CD4-positive, alpha-beta T cell treated with Interleukin-12 subunit alpha and Interleukin-12 subunit beta, for 1 hour (primary cell): Measurements from ENCODE around the gene SNRPN.
"Not testable (repeated sequence)": the region's sequence is repeated elsewhere in the genome, so short reads cannot be mapped to it uniquely, and the experiment has no call there.

Experiments used
- DNase-seq: peaks from one replicate; pipeline ENCODE4 v3.0.0-alpha.2; 2020

The SNRPN gene

DNA sequence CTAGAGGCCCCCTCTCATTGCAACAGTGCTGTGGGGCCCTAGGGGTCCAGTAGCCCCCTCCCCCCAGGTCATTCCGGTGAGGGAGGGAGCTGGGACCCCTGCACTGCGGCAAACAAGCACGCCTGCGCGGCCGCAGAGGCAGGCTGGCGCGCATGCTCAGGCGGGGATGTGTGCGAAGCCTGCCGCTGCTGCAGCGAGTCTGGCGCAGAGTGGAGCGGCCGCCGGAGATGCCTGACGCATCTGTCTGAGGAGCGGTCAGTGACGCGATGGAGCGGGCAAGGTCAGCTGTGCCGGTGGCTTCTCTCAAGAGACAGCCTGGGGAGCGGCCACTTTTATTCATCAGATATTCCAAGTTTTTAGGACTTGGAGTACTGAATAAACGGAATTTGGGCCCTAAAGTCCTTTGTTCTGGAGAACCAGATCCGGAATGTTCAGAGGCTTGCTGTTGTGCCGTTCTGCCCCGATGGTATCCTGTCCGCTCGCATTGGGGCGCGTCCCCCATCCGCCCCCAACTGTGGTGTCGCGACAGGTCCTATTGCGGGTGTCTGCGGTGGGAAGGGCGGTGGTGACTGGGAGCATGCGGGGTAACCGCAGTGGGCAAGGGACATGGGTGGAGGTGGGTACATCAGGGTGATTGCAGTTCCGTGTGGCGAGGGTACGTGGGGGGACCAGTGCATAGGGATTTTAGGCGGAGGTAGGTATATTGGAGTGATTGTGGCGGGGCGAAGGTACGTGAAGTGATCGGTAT lies at the start of gene SNRPN, which contains the start of gene SNURF:
TSS of gene SNRPN (plus strand) at position 205 of the 748 bp plus-strand sequence. CDS start 19,467 bp downstream, outside the sequence.
TSS of gene SNURF (plus strand) at position 205 of the 748 bp plus-strand sequence. CDS start at position 267, 62 bp downstream.
- DNase-seq: peak; percentile 66

DNA sequence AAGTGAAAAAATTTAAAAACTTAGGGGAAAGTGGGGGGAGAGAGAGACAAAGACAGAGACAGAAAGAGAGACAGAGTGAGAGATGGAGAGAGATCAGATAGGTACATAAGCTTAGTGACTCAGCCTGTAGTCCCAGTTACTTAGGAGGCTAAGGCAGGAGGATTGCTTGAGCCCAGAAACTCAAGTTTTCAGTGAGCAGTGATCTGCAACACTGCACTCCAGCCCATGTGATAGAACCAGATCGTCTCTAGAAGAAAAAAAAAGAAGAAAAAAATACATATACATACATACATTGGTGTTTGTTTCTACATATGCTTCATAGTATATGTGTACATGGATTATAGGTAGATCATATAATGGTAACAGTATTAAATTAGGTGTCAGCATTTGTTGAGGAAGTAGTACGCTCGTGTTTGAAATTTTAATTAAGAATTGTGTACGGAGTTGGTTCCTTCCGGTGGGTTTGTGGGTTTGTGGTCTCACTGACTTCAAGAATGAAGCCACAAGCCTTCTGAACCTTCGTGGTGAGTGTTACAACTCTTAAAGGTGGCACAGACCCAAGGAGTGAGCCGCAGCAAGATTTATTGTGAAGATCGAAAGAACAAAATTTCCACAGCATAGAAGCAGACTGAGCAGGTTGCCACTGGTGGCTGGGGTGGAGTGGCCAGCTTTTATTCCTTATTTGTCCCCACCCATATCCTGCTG lies 38.3 kb upstream of the SNRPN start:
- DNase-seq: peak; percentile 1

DNA sequence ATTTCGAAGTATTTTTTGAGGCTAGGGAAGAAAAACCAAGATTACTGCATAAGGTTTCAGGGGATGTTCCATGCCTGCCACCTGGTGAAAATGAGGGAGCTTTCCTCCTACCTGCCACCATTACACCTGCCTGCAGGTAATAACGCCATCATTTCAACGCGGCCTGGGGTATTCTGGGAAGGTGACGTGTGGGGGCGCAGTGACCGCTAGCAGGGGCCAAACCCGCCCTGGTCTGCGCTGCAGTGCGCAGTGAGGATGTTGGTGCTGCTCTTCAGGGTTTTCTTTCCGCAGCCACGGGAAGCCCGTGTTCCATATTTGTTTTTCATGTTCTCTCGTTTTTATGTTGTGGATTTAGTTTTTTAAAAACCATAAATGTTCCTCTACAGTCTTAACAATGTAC lies 37.4 kb upstream of the SNRPN start:
- no peak for DNase-seq

DNA sequence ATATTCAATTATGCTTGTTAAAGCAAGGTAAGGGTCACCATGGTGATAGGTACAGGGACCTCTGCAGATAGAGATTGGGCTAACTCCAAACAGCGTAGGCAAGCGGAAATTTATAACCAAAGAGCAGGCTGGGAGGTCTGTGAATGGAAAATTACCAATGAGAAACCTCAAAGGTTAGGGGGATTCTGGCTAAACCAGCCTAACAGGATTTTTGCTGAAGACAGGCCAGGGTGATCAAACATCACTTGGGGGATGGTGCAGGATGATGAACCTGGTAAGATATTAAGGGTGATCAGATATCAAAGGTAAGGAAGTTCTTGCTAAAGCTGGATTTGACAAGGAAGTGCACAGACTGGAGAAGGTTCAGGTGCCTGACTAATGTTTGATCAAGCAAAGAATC lies 35.3 kb upstream of the SNRPN start:
- no peak for DNase-seq

DNA sequence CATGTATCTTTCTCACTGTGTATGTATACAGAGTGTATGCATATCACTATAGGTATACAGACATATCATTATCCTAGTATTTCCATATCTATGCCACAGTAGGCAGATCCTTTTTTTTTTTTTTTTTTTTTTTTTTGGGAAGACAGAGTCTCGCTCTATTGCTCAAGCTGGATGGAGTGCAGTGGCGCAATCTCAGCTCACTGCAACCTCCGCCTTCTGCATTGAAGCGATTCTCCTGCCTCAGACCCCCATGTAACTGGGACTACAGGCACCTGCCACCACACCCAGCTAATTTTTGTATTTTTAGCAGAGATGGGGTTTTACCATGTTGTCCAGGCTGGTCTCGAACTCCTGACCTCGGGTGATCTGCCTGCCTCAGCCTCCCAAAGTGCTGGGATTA lies 32.0 kb upstream of the SNRPN start:
- not testable (repeated sequence) for DNase-seq

DNA sequence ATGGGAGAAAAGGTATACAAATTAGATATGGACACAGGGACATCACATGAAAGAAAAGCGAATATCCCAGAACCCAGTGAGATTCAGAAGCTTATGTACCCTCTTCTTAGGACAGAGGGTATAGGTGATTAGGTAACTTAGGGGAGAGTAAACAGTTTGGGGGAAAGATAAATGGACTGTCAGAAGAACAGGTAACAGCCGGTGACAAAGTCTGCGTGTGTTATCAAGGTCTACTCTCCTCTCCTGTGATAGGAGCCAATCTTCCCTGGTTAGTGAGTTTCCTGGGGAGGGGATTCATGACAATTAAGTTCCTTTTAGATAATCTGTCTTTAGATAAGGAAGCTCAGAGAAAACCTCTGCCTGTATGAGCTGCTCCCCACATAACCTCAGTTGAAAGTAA lies 30.6 kb upstream of the SNRPN start:
- no peak for DNase-seq

DNA sequence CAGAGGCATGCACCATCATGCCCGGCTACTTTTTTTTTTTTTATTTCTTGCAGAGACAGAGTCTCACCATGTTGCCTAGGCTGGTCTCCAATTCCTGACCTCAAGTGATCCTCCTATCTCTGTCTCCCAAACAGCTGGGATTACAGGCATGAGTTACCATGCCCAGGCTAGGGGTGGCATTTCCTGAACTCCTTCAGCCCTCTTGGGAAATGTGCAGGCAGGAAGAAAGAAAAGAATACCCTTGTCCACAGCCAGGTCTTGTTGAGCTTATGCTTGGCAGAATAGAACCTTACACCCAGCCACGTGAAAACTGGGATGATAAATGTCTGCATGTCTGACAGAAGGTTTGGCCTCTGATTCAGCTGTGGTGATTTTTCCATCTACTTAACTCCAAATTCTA lies 30.2 kb upstream of the SNRPN start:
- no peak for DNase-seq

DNA sequence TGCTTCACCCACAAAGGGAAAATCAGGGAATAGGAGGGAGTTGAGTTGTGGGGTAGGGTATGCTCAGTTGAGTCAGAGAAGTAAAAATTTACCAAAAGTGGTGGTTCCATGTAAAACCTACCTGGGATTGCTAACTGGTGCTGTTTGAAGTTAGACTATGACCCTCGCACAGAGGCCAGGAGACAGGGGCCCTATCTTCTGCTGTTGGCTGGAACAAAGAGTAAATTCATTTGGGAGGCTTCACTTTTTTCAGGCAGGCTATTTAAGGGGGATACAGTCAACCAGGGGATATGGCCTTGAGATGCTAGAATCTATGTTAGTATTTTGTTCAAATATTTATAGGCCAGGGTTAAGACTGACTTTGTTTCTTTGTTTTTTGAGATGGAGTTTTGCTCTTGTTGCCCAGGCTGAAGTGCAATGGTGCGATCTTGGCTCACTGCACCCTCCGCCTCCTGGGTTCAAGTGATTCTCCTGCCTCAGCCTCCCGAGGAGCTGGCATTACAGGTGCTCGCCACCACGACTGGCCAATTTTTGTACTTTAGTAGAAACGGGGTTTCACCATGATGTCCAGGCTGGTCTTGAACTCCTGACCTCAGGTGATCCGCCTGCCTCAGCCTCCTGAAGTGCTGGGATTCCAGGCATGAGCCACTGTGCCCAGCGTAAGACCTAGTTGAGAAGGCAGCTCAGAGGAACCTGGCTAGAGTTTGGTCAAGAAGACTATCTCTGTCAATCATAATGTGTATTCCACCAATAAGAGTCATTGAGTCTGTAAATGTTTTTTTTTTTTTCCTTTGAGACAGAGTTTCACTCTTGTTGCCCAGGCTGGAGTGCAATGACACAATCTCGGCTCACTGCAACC lies 22.7 kb upstream of the SNRPN start:
- DNase-seq: not testable (repeated sequence)

DNA sequence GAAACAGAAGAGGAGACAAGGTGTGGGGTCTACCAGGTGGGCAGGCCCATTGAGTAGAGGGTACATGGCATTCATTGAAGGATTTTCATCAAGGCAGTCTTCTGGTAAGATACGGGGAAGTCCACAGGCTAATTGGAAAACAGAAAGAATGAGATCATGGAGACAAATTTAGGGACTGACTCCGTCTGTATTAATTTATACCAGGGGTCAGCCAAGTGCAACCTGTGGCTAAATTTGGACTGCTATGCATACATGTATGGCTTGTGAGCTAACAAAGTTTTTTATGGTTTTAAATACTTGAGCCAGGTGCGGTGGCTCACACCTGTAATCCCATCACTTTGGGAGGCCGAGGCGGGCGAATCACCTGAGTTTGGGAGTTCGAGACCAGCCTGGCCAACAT lies 21.1 kb upstream of the SNRPN start:
- no peak for DNase-seq

DNA sequence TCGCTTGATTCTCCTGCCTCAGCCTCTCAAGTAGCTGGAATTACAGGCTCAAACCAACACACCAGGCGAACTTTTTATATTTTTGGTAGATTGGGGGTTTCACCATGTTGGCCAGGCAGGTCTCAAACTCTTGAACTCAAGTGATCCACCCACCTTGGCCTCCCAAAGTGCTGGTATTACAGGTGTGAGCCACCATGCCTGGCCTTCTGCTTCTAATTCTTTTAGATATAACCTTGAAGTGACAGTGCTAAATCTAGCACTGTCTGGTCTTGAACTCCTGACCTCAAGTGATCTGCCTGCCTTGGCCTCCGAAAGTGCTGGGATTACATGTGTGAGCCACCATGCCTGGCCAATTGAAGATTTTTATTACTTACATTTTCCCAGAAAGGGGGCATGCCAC lies 16.6 kb upstream of the SNRPN start:
- not testable (repeated sequence) for DNase-seq

DNA sequence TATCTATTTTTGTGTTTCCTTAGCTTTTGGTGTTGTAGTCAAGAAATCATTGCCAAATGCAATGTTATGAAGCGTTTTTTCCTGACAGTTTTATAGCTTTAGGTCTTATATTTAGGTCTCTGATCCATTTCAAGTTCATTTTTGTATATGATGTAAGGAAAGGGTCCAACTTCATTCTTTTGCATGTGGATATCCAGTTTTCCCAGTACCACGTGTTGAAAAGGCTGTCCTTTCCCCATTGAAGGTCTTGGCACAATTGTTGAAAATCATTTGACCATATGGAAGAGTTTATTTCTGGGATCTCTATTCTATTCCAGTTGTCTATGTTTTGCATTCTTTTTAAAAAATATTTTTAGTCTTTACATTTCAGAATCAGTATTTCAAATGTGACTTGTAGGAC lies 14.6 kb upstream of the SNRPN start:
- DNase-seq: no peak

DNA sequence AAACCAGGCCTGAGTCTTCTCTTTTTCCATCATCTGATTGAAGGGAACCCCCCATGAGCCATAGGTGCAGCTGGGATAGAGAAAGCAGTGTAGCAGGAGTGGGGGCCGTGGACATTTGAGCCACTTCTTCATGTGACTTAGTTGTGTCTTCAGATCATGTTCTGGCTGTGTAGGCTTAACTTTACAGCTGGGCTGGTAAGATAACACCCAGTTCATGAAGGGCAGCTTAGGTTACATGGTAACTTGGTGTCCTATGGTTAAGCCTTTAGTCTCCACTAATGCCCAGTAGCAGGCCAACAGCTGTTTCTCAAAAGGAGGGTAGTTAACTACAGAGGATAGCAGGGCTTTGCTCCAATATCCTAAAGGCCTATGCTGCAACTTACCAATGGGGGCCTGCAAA lies 11.4 kb upstream of the SNRPN start:
- no peak for DNase-seq

DNA sequence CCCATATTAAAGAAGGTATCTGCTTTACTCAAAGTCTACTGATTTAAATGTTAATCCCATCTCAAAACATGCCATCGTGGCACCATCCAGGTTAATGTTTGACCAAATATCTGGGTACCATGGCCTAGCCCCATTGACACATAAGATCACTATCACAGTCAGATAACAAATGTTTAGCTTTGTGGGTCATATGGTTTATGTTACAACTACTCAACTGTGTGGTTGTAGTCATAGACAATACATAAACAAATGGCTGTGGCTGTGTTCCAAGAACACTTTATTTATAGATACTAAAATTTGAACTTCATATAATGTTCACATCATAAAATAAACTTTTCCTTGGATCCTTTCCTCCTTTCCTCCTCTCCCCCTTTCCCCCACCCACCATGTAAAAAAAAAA lies 9.8 kb upstream of the SNRPN start:
- DNase-seq: no peak

DNA sequence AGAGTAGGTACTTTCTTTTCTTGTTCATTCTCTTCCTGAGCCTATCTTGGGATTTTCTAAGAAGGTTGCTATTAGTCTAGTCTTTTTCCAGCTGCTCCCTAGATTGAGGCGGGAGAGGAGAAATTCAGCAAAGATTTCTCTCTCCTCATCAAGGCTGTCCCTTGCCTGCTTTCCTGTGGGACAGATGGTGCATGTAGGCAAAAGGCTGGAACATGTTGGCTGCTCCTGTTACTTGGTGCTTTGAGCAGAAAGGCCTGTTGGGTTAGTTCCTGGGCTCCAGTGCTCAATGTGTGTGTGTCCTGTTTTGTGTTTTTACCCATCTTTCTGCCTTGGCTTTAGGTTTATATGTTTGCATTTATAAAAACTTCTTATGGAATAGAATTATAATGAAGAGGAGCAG lies 9.1 kb upstream of the SNRPN start:
- no peak for DNase-seq

DNA sequence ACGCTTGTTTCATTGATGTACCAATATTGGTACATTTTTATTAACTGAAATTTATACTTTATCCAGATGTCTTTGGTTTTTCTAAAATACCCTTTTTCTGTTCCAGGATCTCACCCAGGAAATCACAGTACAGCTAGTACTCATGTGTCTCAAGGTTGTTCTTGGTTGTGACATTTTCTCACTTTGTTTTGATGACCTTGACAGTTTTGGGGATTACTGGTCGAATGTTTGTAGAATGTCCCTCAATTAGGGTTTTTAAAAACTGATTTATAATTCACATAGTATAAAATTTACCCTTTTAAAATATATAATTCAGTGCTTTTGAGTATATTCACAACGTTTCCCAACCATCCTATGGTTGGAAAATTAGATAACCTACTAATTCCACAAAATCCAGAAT lies 6.3 kb upstream of the SNRPN start:
- no peak for DNase-seq

DNA sequence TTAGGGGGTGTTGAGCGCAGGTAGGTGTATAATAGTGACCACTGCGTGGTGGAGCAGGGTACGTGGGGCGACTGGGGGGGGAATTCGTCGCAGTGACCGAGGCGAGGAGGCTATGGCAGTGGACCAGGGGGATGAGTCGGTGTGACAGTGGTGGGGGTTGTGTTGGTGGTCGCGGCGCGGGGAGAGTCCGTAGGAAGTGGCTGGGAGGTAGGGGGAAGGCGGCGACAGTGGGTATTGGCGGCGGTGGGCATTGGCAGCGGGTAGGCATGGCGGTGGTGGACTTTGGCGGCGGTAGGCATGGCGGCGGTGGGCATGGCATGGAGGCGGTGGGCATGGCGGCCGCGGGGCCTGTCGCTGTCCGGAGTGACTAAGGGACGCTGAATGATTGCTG lies 739 bp downstream of the SNRPN start:
- peak; percentile 24 for DNase-seq

DNA sequence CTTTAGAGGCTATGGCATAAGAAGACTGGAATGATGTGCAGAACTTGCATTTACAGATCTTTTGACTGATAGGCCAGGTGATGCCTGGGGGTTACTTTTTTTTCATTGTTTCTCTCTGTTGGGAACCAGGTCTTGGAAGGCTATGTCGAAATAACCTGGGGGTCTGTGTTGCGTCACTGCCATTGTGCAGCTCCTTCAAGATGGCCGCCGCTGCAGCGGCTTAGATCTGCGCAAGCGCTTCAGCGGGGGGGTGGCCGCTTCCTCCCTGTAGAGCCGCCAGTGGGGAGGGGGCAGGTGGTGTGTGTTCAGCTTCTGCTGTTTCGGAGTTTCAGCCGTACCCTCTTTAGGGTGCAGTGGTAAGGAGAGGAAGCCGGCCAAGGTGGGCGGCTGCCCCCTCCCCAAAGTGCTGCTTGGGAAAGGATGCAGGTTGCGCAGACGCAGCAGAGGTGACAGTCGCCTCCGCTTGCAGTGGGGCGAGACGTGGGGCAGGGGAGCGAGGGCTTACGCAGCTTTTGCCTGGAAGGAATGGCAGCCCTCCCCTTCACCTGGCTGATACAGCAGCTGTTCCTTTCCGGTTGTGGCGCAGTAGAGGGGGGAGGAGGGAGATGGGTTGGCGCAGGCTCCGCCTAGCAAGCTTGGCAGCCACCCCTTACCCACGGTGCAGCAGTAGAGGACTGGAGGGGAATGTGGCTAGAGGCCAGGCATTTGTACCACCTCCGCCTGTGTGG lies 1.5 kb downstream of the SNRPN start:
- DNase-seq: peak; percentile 81

DNA sequence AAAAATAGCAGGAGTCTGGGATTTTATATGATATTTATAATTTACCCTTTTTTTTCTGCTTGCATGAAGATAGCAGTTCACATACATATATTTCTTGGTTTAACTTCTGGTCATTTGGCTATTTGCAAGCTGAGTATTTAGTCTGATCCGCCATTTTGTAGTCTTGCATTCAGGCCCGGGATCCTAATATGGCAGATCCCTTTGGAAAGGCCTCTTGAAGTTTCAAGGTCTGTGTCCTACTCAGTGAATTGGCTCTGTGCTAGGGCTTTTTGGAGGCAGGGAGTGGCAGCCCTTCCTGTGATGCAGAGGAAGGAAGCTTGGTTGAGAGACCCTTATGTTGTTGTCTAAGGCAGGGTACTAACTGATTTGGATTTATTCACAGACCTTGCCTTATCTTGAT lies 2.9 kb downstream of the SNRPN start:
- DNase-seq: no peak

DNA sequence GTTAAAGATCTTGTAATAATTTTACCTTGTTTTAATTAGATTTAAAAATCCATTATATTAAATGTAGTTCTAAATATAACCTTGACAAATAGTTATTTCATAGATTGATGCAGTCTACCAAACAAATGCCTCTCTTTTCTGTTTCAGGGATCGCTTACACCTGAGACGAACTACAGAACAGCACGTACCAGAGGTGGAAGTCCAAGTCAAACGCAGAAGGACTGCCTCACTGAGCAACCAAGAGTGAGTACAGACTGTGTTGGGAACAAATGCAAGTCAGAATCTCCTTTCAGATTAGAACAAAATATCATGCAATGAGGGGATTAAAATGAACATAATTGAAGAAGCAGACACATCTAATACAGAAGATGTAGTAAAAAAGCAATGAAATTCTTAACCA lies 7.2 kb downstream of the SNRPN start:
- no peak for DNase-seq

DNA sequence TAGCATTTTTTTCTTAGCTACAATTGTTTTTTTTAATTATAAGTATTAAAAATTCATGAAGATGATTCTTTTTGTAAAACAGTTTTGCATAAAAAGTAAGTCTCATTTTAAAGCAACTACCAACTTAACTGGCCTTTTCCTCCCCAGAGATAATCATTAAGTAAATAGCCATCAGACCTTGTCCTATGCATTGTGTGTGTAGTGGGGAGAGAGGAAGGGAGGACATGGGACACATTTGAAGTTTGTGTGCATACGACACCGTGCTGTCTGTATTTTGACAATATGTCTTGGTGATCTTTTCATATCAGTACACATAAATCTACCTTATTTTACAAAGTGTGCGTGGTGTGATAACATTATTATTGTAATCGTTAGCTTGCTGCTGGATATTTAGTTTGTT lies 8.1 kb downstream of the SNRPN start:
- no peak for DNase-seq

DNA sequence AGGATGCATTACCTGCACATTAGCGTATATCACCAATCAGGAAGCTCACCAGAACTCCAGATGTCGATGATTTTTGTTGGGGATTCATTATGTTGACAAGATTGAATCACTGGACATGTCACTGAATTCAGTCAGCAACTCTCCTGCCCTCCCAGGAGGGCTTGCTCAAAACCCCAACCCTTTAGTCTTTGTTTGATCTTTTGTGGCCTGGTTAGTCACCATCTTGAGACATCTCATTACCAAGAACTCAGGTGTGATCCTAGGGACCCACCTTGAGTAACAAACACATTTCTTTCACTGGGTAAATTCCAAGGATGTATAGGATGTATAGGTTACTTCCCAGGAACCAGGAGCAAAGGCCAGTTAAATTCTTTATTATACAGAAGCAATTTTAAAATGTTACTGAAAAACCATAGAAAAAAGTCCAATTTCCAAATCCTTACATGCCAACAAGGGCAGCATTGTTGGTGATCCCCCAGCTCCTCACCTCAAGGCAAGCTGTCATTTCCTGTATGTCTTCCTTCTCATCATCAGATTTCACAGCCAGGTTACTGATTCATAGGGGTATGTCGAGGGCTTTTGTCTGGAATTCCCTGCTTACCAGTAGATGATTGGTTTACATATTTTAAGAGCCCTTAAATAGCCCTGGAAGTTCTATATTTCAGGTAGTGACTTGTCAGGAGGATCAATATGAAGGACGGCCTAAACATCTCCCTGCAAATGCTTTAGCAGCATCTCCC lies 11.7 kb downstream of the SNRPN start:
- no peak for DNase-seq

DNA sequence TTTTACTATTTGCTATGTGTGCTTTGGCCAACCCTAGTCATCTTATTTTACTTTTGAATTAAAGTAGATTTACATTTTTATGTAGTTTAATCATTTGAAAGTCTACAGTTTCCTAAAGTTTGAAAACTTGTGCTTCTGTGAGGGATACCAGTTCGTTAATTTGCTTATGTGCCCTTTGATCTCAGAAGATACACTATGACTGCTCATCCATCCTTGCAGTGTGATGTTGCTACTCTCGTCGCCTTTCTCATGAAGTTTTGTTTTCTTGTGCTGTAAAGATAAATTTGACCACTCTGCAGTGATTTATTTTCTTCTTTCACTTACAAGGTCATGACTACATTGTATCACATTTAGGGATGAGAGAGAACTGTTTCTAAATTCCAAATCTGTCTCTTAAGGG lies 16.3 kb downstream of the SNRPN start:
- DNase-seq: no peak
